GM21576 (cell line): ENCODE data around the gene CDH5.

Source experiments
- ATAC-seq: cut with Tn5 transposase; IDR thresholded peaks from one replicate; pipeline ENCODE4 v1.9.1; 2021; ENCODE audit warnings: mild to moderate bottlenecking, moderate library complexity; ENCODE audit not compliant: unreplicated experiment

Gene CDH5

GRCh38 chr16:66373667-66374066, 7.2 kb downstream of the CDH5 start:
- no peak for ATAC-seq

- ATAC-seq: no peak
Observed at GRCh38 chr16:66374176-66374575, 7.7 kb downstream of the CDH5 start.

GRCh38 chr16:66375451-66375850, 9.0 kb downstream of the CDH5 start:
- no peak for ATAC-seq

- ATAC-seq: no peak
Observed at GRCh38 chr16:66376114-66376513, 9.6 kb downstream of the CDH5 start.

GRCh38 chr16:66376577-66377305, 10.2 kb downstream of the CDH5 start:
- no peak for ATAC-seq

- no peak for ATAC-seq
Observed at GRCh38 chr16:66377324-66377723, 10.8 kb downstream of the CDH5 start.

GRCh38 chr16:66378741-66379570, 12.5 kb downstream of the CDH5 start:
- no peak for ATAC-seq

- ATAC-seq: no peak
Observed at GRCh38 chr16:66379571-66379941, 13.1 kb downstream of the CDH5 start.

- ATAC-seq: no peak
Observed at GRCh38 chr16:66380421-66380820, 13.9 kb downstream of the CDH5 start.

GRCh38 chr16:66381585-66382170, 15.2 kb downstream of the CDH5 start:
- no peak for ATAC-seq

- no peak for ATAC-seq
Observed at GRCh38 chr16:66382171-66382965, 15.9 kb downstream of the CDH5 start.

- ATAC-seq: no peak
Observed at GRCh38 chr16:66382966-66383299, 16.4 kb downstream of the CDH5 start.

GRCh38 chr16:66383551-66383950, 17.1 kb downstream of the CDH5 start:
- ATAC-seq: no peak

GRCh38 chr16:66385415-66385814, 18.9 kb downstream of the CDH5 start:
- ATAC-seq: no peak

GRCh38 chr16:66386629-66387622, 20.4 kb downstream of the CDH5 start:
- ATAC-seq: no peak

GRCh38 chr16:66387817-66388332, 21.4 kb downstream of the CDH5 start:
- no peak for ATAC-seq

- ATAC-seq: no peak
Observed at GRCh38 chr16:66388350-66389139, 22.1 kb downstream of the CDH5 start.

GRCh38 chr16:66389256-66390176, 23.0 kb downstream of the CDH5 start:
- no peak for ATAC-seq
